K562 (cell line): Measurements from ENCODE around the gene SCYL2. TPM values are rescaled to one million over a fixed set of nuclear protein-coding genes. Genes with fewer than 3 reads are reported as not detected.
A peak's percentile ranks its signal among the peaks of the same experiment; 100 is the strongest.

Source experiments
- ATAC-seq: fragments of 200-7000 bp; cut with Tn5 transposase; 3 replicates; pipeline ENCODE4 v1.9.1; 2020; ENCODE audit warnings: moderate library complexity
- BruUV-seq: library from RNA; stranded (reverse); fragments of 400-500 nt; replicated peaks from 2 replicates; lab custom pipeline; 2021; lab: Mats Ljungman, UMichigan
- CTCF ChIA-PET: fragments of 300-600 bp; formaldehyde crosslinking; extraction: SDS; loops from one replicate; lab custom pipeline; 2021; ENCODE audit warnings: low intra/inter-chr PET ratio; lab: Yijun Ruan, JAX
- POLR2A ChIA-PET: fragments of 300-600, 350-650 bp; sonication (Branson Sonifier 250); formaldehyde crosslinking; extraction: SDS; loops from one replicate; lab custom pipeline; 2021; ENCODE audit warnings: antibody characterized with exemption, inconsistent platforms; lab: Yijun Ruan, JAX
- DNase-seq, 4 experiments: peaks; one replicate each; pipeline versions ENCODE4 v3.0.0 to v3.0.0-alpha.2; 2011 to 2018; ENCODE audit warnings: low spot score in 3 of 4, mixed read lengths in 3 of 4; ENCODE audit errors: extremely low read depth in 1 of 4
- FAIRE-seq: peaks from 2 replicates; lab custom pipeline; 2011; peaks lifted over from hg19 to GRCh38; lab: Jason Lieb, UNC
- H2AFZ ChIP-seq: 2 replicates; pipeline ENCODE4 v1.6.0; 2011; ENCODE audit warnings: low read depth, low read length, control low read depth, inconsistent platforms
- H3K27ac ChIP-seq: fragments of 200-600 bp; 3 replicates; pipeline ENCODE4 v1.8.0; 2011; ENCODE audit warnings: low read depth, mild to moderate bottlenecking, control low read depth, inconsistent platforms, low read length, moderate library complexity, mixed read lengths; ENCODE audit errors: extremely low read depth
- H3K27me3 ChIP-seq, 2 experiments: fragments of 300-600 bp in 1 of 2; 2 replicates in 1 of 2; 3 replicates in 1 of 2; pipeline versions ENCODE4 v1.6.0 to v1.8.0; 2011; ENCODE audit warnings: inconsistent platforms in 2 of 2, low read length in 2 of 2, mild to moderate bottlenecking in 1 of 2, mixed read lengths in 1 of 2, moderate library complexity in 1 of 2; ENCODE audit not compliant: control insufficient read depth in 2 of 2, insufficient read depth in 2 of 2
- H3K36me3 ChIP-seq: fragments of 300-600 bp; 3 replicates; pipeline ENCODE4 v1.8.0; 2011; ENCODE audit warnings: mild to moderate bottlenecking, low read length, inconsistent platforms; ENCODE audit not compliant: control insufficient read depth, insufficient read depth
- H3K4me1 ChIP-seq, 2 experiments: fragments of 200-600 bp in 1 of 2; replicated peaks in 1 of 2; 2 replicates in 1 of 2; 3 replicates in 1 of 2; pipeline versions ENCODE4 v1.5.1 to v1.8.0; 2011; ENCODE audit warnings: inconsistent platforms in 2 of 2, low read length in 2 of 2, mild to moderate bottlenecking in 1 of 2, mixed read lengths in 1 of 2, moderate library complexity in 1 of 2; ENCODE audit not compliant: control insufficient read depth in 2 of 2, insufficient read depth in 2 of 2
- H3K4me2 ChIP-seq: 2 replicates; pipeline ENCODE4 v1.6.1; 2011; ENCODE audit warnings: low read length, control low read depth, inconsistent platforms, mixed read lengths; ENCODE audit not compliant: insufficient read depth
- H3K4me3 ChIP-seq: fragments of 200-600 bp; sonication (generic), shearing (Covaris generic); 2 replicates; pipeline ENCODE4 v1.5.1; 2016; ENCODE audit warnings: control low read depth, inconsistent platforms
- H3K79me2 ChIP-seq: fragments of 200-600 bp; 3 replicates; pipeline ENCODE4 v1.8.0; 2011; ENCODE audit warnings: low read length, inconsistent platforms; ENCODE audit not compliant: control insufficient read depth, insufficient read depth
- H3K9ac ChIP-seq, 2 experiments: 2 replicates each; pipeline versions ENCODE4 v1.6.0 to v1.6.1; 2011; ENCODE audit warnings: low read depth in 2 of 2, low read length in 2 of 2, control low read depth in 1 of 2, inconsistent platforms in 1 of 2, mild to moderate bottlenecking in 1 of 2, mixed read lengths in 1 of 2; ENCODE audit not compliant: insufficient read depth in 1 of 2
- H3K9me1 ChIP-seq: one replicate; pipeline ENCODE4 v1.6.0; 2011; ENCODE audit warnings: inconsistent platforms, mild to moderate bottlenecking, low read length, moderate library complexity; ENCODE audit not compliant: control insufficient read depth, insufficient read depth
- H3K9me3 ChIP-seq: replicated peaks from 2 replicates; pipeline ENCODE4 v1.5.1; 2011; ENCODE audit warnings: low read depth, low read length, inconsistent platforms; ENCODE audit not compliant: control insufficient read depth, insufficient read depth
- H4K20me1 ChIP-seq: replicated peaks from 2 replicates; pipeline ENCODE4 v1.6.1; 2011; ENCODE audit warnings: low read length, inconsistent platforms, mixed read lengths; ENCODE audit not compliant: control insufficient read depth, insufficient read depth
- CBFA2T3 ChIP-seq: fragments of 450-650 bp; IDR thresholded peaks from 2 replicates; pipeline ENCODE4 v1.6.1; 2017
- CHD1 ChIP-seq: fragments of 200-600 bp; sonication (generic); IDR thresholded peaks from one replicate; pipeline ENCODE4 v1.6.1; 2012; ENCODE audit warnings: mild to moderate bottlenecking, moderate library complexity, low read length, inconsistent platforms
- EGR1 ChIP-seq: fragments of 450-650 bp; conservative IDR thresholded peaks from 2 replicates; pipeline ENCODE4 v1.6.1; 2017; ENCODE audit warnings: mild to moderate bottlenecking
- HMG20B ChIP-seq: fragments of 250-450 bp; sonication (Bioruptor Pico); IDR thresholded peaks from 2 replicates; pipeline ENCODE4 v1.5.0; 2021; ENCODE audit warnings: mild to moderate bottlenecking
- LARP7 ChIP-seq: fragments of 450-650 bp; IDR thresholded peaks from 2 replicates; pipeline ENCODE4 v1.6.1; 2016
- MEF2A ChIP-seq: IDR thresholded peaks from 2 replicates; pipeline ENCODE4 v1.6.1; 2011; ENCODE audit warnings: low read depth, mild to moderate bottlenecking, low read length, moderate library complexity; ENCODE audit not compliant: control insufficient read depth
- MEIS2 ChIP-seq: fragments of 450-650 bp; IDR thresholded peaks from 2 replicates; pipeline ENCODE4 v1.6.1; 2014; ENCODE audit warnings: mild to moderate bottlenecking; ENCODE audit not compliant: partially characterized antibody
- PHB ChIP-seq: fragments of 250-450 bp; sonication (Bioruptor Pico); IDR thresholded peaks from 2 replicates; pipeline ENCODE4 v1.5.0; 2021
- TCF3 ChIP-seq: sonication (generic); formaldehyde crosslinking; IDR thresholded peaks from 2 replicates; pipeline ENCODE4 v1.4.0; 2020; ENCODE audit warnings: mild to moderate bottlenecking, missing genetic modification reagents
- TEAD4 ChIP-seq, 2 experiments: sonication (generic) in 1 of 2; formaldehyde crosslinking in 1 of 2; IDR thresholded peaks; 2 replicates each; pipeline versions ENCODE4 v1.6.1 to v1.8.0; 2012 to 2022; ENCODE audit warnings: borderline replicate concordance in 1 of 2, inconsistent platforms in 1 of 2, low read length in 1 of 2, mild to moderate bottlenecking in 1 of 2, missing genetic modification reagents in 1 of 2
- ZNF143 ChIP-seq: sonication (generic); formaldehyde crosslinking; IDR thresholded peaks from 2 replicates; pipeline ENCODE4 v1.9.0; 2022; ENCODE audit warnings: mild to moderate bottlenecking, missing genetic modification reagents
- ZSCAN32 ChIP-seq: fragments of 450-650 bp; formaldehyde crosslinking; IDR thresholded peaks from 2 replicates; pipeline ENCODE4 v1.4.0; 2020; ENCODE audit warnings: mild to moderate bottlenecking, moderate library complexity
- WGBS: fragments of 100-300 bp; shearing (Covaris generic); methylation state at CpG from one replicate; pipeline ENCODE4 v1.1.6; 2016; ENCODE audit warnings: low coverage, mixed read lengths; ENCODE audit not compliant: insufficient coverage; ENCODE audit errors: missing lambda C conversion rate; 5-methylcytosine and 5-hydroxymethylcytosine counted together
- in situ Hi-C: fragments of 300-500 bp; cut with MboI; formaldehyde crosslinking; loops from 4 replicates; pipeline ENCODE4 v1.15.0; 2018; ENCODE audit warnings: inconsistent platforms, mixed read lengths
- intact Hi-C: fragments of 100-400 bp; cut with micrococcal nuclease; formaldehyde crosslinking; loops from 2 replicates; pipeline ENCODE4 v1.14.2; 2022
- polyA plus RNA-seq, 8 experiments: library from polyadenylated mRNA; depleted of rRNA in 4 of 8; stranded (reverse) in 5 of 8; unstranded in 3 of 8; fragments of >200 nt; fragmentation: Nextera tagmentation in 2 of 8; fragmentation: Illumina TruSeq in 1 of 8; extraction: Ambion mirVana in 2 of 8; extraction: Trizol in 1 of 8; gene quantifications; 2 replicates each; pipeline versions ENCODE4 v1.2.1 to v1.2.3, GENCODE V29; 2011 to 2014; ENCODE audit warnings: inconsistent platforms in 1 of 8, missing spikeins in 1 of 8
- total RNA-seq, 7 experiments: library from RNA; depleted of rRNA in 6 of 7; stranded (reverse); fragments of >200 nt in 6 of 7; fragmentation: Illumina TruSeq in 2 of 7; extraction: Trizol in 2 of 7; gene quantifications; 2 replicates each; pipeline versions ENCODE4 v1.2.1 to v1.2.3, GENCODE V29; 2011 to 2021; ENCODE audit warnings: low replicate concordance in 1 of 7
- TF ChIP-seq, protein P1 (sequence below): sonication (generic); formaldehyde crosslinking; IDR thresholded peaks from 2 replicates; pipeline ENCODE4 v1.9.0; 2022; ENCODE audit warnings: mild to moderate bottlenecking, missing genetic modification reagents
- TF ChIP-seq, protein P2 (sequence below): sonication (generic); formaldehyde crosslinking; IDR thresholded peaks from 2 replicates; pipeline ENCODE4 v1.8.0; 2023; ENCODE audit warnings: missing genetic modification reagents, mild to moderate bottlenecking, borderline replicate concordance
- TF ChIP-seq, protein P3 (sequence below): fragments of 250-450 bp; sonication (Bioruptor Pico); IDR thresholded peaks from 2 replicates; pipeline ENCODE4 v1.4.0; 2020; ENCODE audit warnings: mild to moderate bottlenecking

SCYL2 gene
- total and polyA plus RNA-seq, 9 of the 15 experiments (the other 6 are each of a cell fraction or from before 2014, with no cell fraction given) = 9.9 to 49.0 (median 32.9) TPM

DNA sequence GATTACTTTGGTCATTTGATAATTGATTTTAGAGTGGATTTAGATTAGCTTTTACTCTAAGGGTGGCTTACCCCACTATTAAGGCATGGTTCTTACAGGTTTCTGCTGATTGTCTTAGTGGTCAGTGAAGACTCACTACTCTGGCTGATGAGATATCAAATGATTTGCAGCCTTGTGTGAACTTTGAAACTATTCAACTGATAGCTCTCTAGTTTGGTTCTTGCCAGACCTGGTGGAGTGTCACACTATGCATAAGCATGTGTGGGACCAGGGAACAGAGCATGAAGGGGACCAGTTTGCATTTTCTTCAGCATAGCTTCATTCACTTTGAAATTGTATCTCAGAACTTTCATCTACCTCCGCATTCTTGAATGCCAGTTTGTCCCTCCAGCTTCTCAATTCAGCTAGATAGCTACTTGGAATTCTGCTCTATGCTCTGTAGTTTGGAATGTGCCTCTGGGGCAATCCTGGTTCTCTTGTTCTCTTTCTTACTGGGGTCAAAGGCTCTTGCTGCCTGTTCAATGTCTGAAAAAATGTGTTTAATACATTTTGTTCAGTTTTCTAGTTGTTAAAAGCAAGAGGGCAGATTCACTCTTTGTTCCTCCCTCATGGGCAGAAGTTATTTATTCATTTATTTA lies 12.7 kb downstream of the SCYL2 start:
- WGBS = 69% methylated on average over 1 of the region's 1 CpG
- CTCF ChIA-PET = no interaction called here
- Histone ChIP-seq H3K9me3 (no peaks in the 10 kb centered on the region), H3K4me2 (no peak overlapping the region; the same call in 1 of the 2 replicates), H3K27ac (peak overlapping the region; percentile 39; the same call in 2 of the 3 replicates), H2AFZ (no peak overlapping the region), H3K4me1 (peaks cover 0 to 12% of the 10 kb centered on the region in 2 experiments; a peak in 3 of 5 replicates), H4K20me1 (peaks cover 10% of the 10 kb centered on the region), H3K36me3 (peaks cover 14% of the 10 kb centered on the region; the same call in 1 of the 3 replicates), H3K27me3 (no peaks in the 10 kb centered on the region), H3K79me2 (peaks cover 78% of the 10 kb centered on the region), H3K9me1 (no peaks in the 10 kb centered on the region), H3K4me3 (no peak overlapping the region), H3K9ac (no peak overlapping the region)
- peak; percentile 74 for FAIRE-seq
- in situ Hi-C loops (no loop called here), intact Hi-C loops (no loop called here)
- peak in 2 of 4 experiments; percentile 7 to 24 for DNase-seq
- POLR2A ChIA-PET = interaction anchor here (0.7 to 1.9 kb wide), 3 partner anchors 9 to 12 kb away, joined by 3 to 20 read pairs (median 4); partner anchors contain the start of genes DEPDC4 and SCYL2
- ATAC-seq = peak; percentile 65
- no TSS peak for BruUV-seq
- TF ChIP-seq MEIS2 (peak; percentile 57), ZSCAN32 (CRISPR knock-in tag) (no peak), HMG20B (CRISPR knock-in tag) (no peak), MEF2A (no peak), TCF3 (peak; percentile 9; the same call in 1 of the 2 replicates), CHD1 (no peak), ZNF143 (CRISPR knock-in tag) (no peak), PHB (CRISPR knock-in tag) (no peak), EGR1 (no peak), TEAD4 (IDR thresholded peaks at IDR 0.05; ENCODE audit: low read length) (peak; percentile 32; the same call in 1 of the 2 replicates), TEAD4 (CRISPR knock-in tag; IDR thresholded peaks at IDR 0.05; ENCODE audit: borderline replicate concordance) (no peak), CBFA2T3 (0 out of 2 replicates have a peak, but pooled peaks have one; percentile 25), LARP7 (no peak)
- TF ChIP-seq, protein P1, sequence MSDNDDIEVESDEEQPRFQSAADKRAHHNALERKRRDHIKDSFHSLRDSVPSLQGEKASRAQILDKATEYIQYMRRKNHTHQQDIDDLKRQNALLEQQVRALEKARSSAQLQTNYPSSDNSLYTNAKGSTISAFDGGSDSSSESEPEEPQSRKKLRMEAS (CRISPR knock-in tag) = no peak
- TF ChIP-seq, protein P2, sequence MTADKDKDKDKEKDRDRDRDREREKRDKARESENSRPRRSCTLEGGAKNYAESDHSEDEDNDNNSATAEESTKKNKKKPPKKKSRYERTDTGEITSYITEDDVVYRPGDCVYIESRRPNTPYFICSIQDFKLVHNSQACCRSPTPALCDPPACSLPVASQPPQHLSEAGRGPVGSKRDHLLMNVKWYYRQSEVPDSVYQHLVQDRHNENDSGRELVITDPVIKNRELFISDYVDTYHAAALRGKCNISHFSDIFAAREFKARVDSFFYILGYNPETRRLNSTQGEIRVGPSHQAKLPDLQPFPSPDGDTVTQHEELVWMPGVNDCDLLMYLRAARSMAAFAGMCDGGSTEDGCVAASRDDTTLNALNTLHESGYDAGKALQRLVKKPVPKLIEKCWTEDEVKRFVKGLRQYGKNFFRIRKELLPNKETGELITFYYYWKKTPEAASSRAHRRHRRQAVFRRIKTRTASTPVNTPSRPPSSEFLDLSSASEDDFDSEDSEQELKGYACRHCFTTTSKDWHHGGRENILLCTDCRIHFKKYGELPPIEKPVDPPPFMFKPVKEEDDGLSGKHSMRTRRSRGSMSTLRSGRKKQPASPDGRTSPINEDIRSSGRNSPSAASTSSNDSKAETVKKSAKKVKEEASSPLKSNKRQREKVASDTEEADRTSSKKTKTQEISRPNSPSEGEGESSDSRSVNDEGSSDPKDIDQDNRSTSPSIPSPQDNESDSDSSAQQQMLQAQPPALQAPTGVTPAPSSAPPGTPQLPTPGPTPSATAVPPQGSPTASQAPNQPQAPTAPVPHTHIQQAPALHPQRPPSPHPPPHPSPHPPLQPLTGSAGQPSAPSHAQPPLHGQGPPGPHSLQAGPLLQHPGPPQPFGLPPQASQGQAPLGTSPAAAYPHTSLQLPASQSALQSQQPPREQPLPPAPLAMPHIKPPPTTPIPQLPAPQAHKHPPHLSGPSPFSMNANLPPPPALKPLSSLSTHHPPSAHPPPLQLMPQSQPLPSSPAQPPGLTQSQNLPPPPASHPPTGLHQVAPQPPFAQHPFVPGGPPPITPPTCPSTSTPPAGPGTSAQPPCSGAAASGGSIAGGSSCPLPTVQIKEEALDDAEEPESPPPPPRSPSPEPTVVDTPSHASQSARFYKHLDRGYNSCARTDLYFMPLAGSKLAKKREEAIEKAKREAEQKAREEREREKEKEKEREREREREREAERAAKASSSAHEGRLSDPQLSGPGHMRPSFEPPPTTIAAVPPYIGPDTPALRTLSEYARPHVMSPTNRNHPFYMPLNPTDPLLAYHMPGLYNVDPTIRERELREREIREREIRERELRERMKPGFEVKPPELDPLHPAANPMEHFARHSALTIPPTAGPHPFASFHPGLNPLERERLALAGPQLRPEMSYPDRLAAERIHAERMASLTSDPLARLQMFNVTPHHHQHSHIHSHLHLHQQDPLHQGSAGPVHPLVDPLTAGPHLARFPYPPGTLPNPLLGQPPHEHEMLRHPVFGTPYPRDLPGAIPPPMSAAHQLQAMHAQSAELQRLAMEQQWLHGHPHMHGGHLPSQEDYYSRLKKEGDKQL (CRISPR knock-in tag) = no peak
- TF ChIP-seq, protein P3, sequence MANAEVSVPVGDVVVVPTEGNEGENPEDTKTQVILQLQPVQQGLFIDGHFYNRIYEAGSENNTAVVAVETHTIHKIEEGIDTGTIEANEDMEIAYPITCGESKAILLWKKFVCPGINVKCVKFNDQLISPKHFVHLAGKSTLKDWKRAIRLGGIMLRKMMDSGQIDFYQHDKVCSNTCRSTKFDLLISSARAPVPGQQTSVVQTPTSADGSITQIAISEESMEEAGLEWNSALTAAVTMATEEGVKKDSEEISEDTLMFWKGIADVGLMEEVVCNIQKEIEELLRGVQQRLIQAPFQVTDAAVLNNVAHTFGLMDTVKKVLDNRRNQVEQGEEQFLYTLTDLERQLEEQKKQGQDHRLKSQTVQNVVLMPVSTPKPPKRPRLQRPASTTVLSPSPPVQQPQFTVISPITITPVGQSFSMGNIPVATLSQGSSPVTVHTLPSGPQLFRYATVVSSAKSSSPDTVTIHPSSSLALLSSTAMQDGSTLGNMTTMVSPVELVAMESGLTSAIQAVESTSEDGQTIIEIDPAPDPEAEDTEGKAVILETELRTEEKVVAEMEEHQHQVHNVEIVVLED (CRISPR knock-in tag) = no peak
